HG03469 (cell line): Measurements from ENCODE around the gene SBK3.

Source experiments
- ATAC-seq: cut with Tn5 transposase; IDR thresholded peaks from one replicate; pipeline ENCODE4 v1.9.1; 2021; ENCODE audit warnings: mild to moderate bottlenecking, moderate library complexity, moderate number of reproducible peaks; ENCODE audit not compliant: unreplicated experiment

SBK3 gene

GRCh38 chr19:55491546-55492360 is 53.6 kb downstream of the SBK3 start:
- ATAC-seq: no peak
